GM11168 (cell line): ENCODE results near the gene ACVR1C.

Source experiments
- in situ Hi-C: fragments of 300-500 bp; cut with MboI; formaldehyde crosslinking; loops from one replicate; pipeline ENCODE4 v1.12.0; 2022; ENCODE audit warnings: low sequenced_read_pairs; ENCODE audit not compliant: unreplicated experiment

The ACVR1C gene

GRCh38 chr2:157628477-157629415 is at the start of gene ACVR1C:
ACVR1C (minus strand) TSS chr2:157628864; CDS start chr2:157628644, 220 bp downstream.
- in situ Hi-C loops: no loop called here

GRCh38 chr2:157677941-157678340 is 49.3 kb upstream of the ACVR1C start:
- in situ Hi-C loops: no loop called here

GRCh38 chr2:157672129-157672528 is 43.5 kb upstream of the ACVR1C start:
- in situ Hi-C loops: no loop called here

- in situ Hi-C loops: no loop called here
Observed at GRCh38 chr2:157662401-157662800, 33.7 kb upstream of the ACVR1C start.

GRCh38 chr2:157661776-157662175 is 33.1 kb upstream of the ACVR1C start:
- in situ Hi-C loops: no loop called here

GRCh38 chr2:157657858-157658257 is 29.2 kb upstream of the ACVR1C start:
- in situ Hi-C loops: no loop called here

- in situ Hi-C loops: no loop called here
Observed at GRCh38 chr2:157657101-157657500, 28.4 kb upstream of the ACVR1C start.

- in situ Hi-C loops: no loop called here
Observed at GRCh38 chr2:157644776-157645175, 16.1 kb upstream of the ACVR1C start.

GRCh38 chr2:157631861-157632260 is 3.2 kb upstream of the ACVR1C start:
- in situ Hi-C loops: no loop called here

GRCh38 chr2:157627594-157628476 is 829 bp downstream of the ACVR1C start:
- in situ Hi-C loops: no loop called here

GRCh38 chr2:157625296-157625695 is 3.4 kb downstream of the ACVR1C start:
- in situ Hi-C loops: no loop called here

- in situ Hi-C loops: no loop called here
Observed at GRCh38 chr2:157620956-157621355, 7.7 kb downstream of the ACVR1C start.

GRCh38 chr2:157611726-157612125 is 16.9 kb downstream of the ACVR1C start:
- in situ Hi-C loops: no loop called here

GRCh38 chr2:157611110-157611509 is 17.6 kb downstream of the ACVR1C start:
- in situ Hi-C loops: no loop called here

- in situ Hi-C loops: no loop called here
Observed at GRCh38 chr2:157606534-157606933, 22.1 kb downstream of the ACVR1C start.

GRCh38 chr2:157603198-157603597 is 25.5 kb downstream of the ACVR1C start:
- in situ Hi-C loops: no loop called here

GRCh38 chr2:157601807-157602206 is 26.9 kb downstream of the ACVR1C start:
- in situ Hi-C loops: no loop called here

GRCh38 chr2:157596992-157597681 is 31.5 kb downstream of the ACVR1C start:
- in situ Hi-C loops: loop anchor here (25.0 kb wide), 1 partner anchor 285 kb away; no protein-coding TSS in a partner anchor

GRCh38 chr2:157593411-157593810 is 35.3 kb downstream of the ACVR1C start:
- in situ Hi-C loops: loop anchor here (25.0 kb wide), 1 partner anchor 281 kb away; no protein-coding TSS in a partner anchor

GRCh38 chr2:157592948-157593347 is 35.7 kb downstream of the ACVR1C start:
- in situ Hi-C loops: loop anchor here (25.0 kb wide), 1 partner anchor 281 kb away; no protein-coding TSS in a partner anchor
